MM.1S (cell line): ENCODE measurements around the gene ADISSP.

ENCODE experiments used
- CTCF ChIP-seq: fragments of 300-600 bp; sonication (generic); IDR thresholded peaks from 2 replicates; pipeline ENCODE4 v1.5.1; 2016; ENCODE audit warnings: antibody characterized with exemption, low read length, mixed read lengths
- EZH2 ChIP-seq: fragments of 300-600 bp; sonication (generic); optimal IDR thresholded peaks from 2 replicates; pipeline ENCODE3; 2017; ENCODE audit warnings: low read depth, mild to moderate bottlenecking, antibody characterized with exemption, low read length, mixed read lengths
- EZH2phosphoT487 ChIP-seq: fragments of 300-600 bp; sonication (generic); IDR thresholded peaks from 2 replicates; pipeline ENCODE4 v1.6.1; 2018; ENCODE audit warnings: antibody characterized with exemption, low read length

GRCh38 chr20:3754276-3754630 is 13.3 kb downstream of the ADISSP start:
- no peak for TF ChIP-seq CTCF
- TF ChIP-seq EZH2phosphoT487, result no peak
- TF ChIP-seq EZH2, result no peak
